Stimulated activated naive CD4-positive, alpha-beta T cell treated with Interleukin-2 at 50 U/mL for 16 hours (primary cell): ENCODE data around the gene PDLIM1.

Source experiments
- DNase-seq: peaks from one replicate; lab custom pipeline; 2025; lab: John Stamatoyannopoulos, UW

PDLIM1 gene

GRCh38 chr10:95288303-95288702, 2.5 kb downstream of the PDLIM1 start:
- no peak for DNase-seq

- no peak for DNase-seq
These were observed 3.5 kb downstream of the PDLIM1 start for GRCh38 chr10:95287281-95287680.

- no peak for DNase-seq
These were observed 4.1 kb downstream of the PDLIM1 start for GRCh38 chr10:95286707-95287106.

- DNase-seq = no peak
These were observed 5.2 kb downstream of the PDLIM1 start for GRCh38 chr10:95285556-95285955.

- no peak for DNase-seq
These were observed 6.0 kb downstream of the PDLIM1 start for GRCh38 chr10:95284807-95285206.

- no peak for DNase-seq
These were observed 8.7 kb downstream of the PDLIM1 start for GRCh38 chr10:95282107-95282506.

GRCh38 chr10:95281206-95281605, 9.6 kb downstream of the PDLIM1 start:
- no peak for DNase-seq

- no peak for DNase-seq
These were observed 10.2 kb downstream of the PDLIM1 start for GRCh38 chr10:95280637-95281036.

- no peak for DNase-seq
These were observed 11.6 kb downstream of the PDLIM1 start for GRCh38 chr10:95279042-95279820.

- no peak for DNase-seq
These were observed 12.5 kb downstream of the PDLIM1 start for GRCh38 chr10:95278061-95278988.

GRCh38 chr10:95277614-95278013, 13.2 kb downstream of the PDLIM1 start:
- DNase-seq = no peak

- no peak for DNase-seq
These were observed 13.6 kb downstream of the PDLIM1 start for GRCh38 chr10:95277201-95277570.

GRCh38 chr10:95276367-95277200, 14.2 kb downstream of the PDLIM1 start:
- DNase-seq = no peak

- DNase-seq = no peak
These were observed 15.0 kb downstream of the PDLIM1 start for GRCh38 chr10:95275726-95276366.

GRCh38 chr10:95273393-95274312, 17.1 kb downstream of the PDLIM1 start:
- no peak for DNase-seq

- DNase-seq = no peak
These were observed 22.4 kb downstream of the PDLIM1 start for GRCh38 chr10:95268438-95268837.

GRCh38 chr10:95267251-95267650, 23.6 kb downstream of the PDLIM1 start:
- DNase-seq = no peak

GRCh38 chr10:95266674-95267095, 24.1 kb downstream of the PDLIM1 start:
- no peak for DNase-seq

- DNase-seq = no peak
These were observed 25.2 kb downstream of the PDLIM1 start for GRCh38 chr10:95265572-95265971.

GRCh38 chr10:95264227-95265051, 26.4 kb downstream of the PDLIM1 start:
- no peak for DNase-seq
